GM23338 (cell line): Measurements from ENCODE around the gene SCLT1. TPM values are rescaled to one million over a fixed set of nuclear protein-coding genes. Genes with fewer than 3 reads are reported as not detected.

Source experiments
- ATAC-seq: fragments of 200-7000 bp; cut with Tn5 transposase; 3 replicates; pipeline ENCODE4 v1.9.1; 2020
- DNase-seq: peaks from one replicate; pipeline ENCODE4 v3.0.0-alpha.2; 2015; ENCODE audit warnings: low spot score
- H2AFZ ChIP-seq: fragments of 200-600 bp; sonication (generic); 2 replicates; pipeline ENCODE4 v1.8.0; 2016; ENCODE audit warnings: antibody characterized with exemption, mild to moderate bottlenecking, moderate library complexity
- H3F3A ChIP-seq: fragments of 200-600 bp; sonication (generic); replicated peaks from 2 replicates; pipeline ENCODE4 v1.8.0; 2017; ENCODE audit warnings: antibody characterized with exemption, mixed run types, low read depth
- H3K27ac ChIP-seq: fragments of 200-600 bp; sonication (generic); 2 replicates; pipeline ENCODE4 v1.6.1; 2016; ENCODE audit warnings: low read depth
- H3K27me3 ChIP-seq: fragments of 200-600 bp; sonication (generic); 2 replicates; pipeline ENCODE4 v1.8.0; 2016; ENCODE audit warnings: mild to moderate bottlenecking, mixed run types, moderate library complexity; ENCODE audit not compliant: insufficient read depth
- H3K36me3 ChIP-seq: fragments of 200-600 bp; sonication (generic); 2 replicates; pipeline ENCODE4 v1.8.0; 2016; ENCODE audit warnings: mild to moderate bottlenecking; ENCODE audit not compliant: insufficient read depth
- H3K4me1 ChIP-seq: fragments of 200-600 bp; sonication (generic); 2 replicates; pipeline ENCODE4 v1.8.0; 2016; ENCODE audit warnings: mild to moderate bottlenecking, moderate library complexity; ENCODE audit not compliant: insufficient read depth
- H3K4me2 ChIP-seq: fragments of 200-600 bp; sonication (generic); 2 replicates; pipeline ENCODE4 v1.7.1; 2017; ENCODE audit warnings: mixed run types
- H3K4me3 ChIP-seq: fragments of 200-600 bp; sonication (generic); 2 replicates; pipeline ENCODE4 v1.6.1; 2016; ENCODE audit warnings: mixed run types
- H3K79me2 ChIP-seq: fragments of 200-600 bp; sonication (generic); replicated peaks from 2 replicates; pipeline ENCODE4 v1.8.0; 2017; ENCODE audit warnings: mild to moderate bottlenecking; ENCODE audit not compliant: insufficient read depth
- H3K9me2 ChIP-seq: fragments of 200-600 bp; sonication (generic); 2 replicates; pipeline ENCODE4 v1.8.0; 2017; ENCODE audit not compliant: insufficient read depth
- H4K20me1 ChIP-seq: fragments of 200-600 bp; sonication (generic); replicated peaks from 2 replicates; pipeline ENCODE4 v1.8.0; 2017; ENCODE audit warnings: mild to moderate bottlenecking; ENCODE audit not compliant: insufficient read depth
- H3K27ac Mint-ChIP-seq: 2 replicates; pipeline ENCODE4 v1.8.0; 2020; ENCODE audit warnings: inconsistent platforms, mild to moderate bottlenecking, moderate library complexity, mixed read lengths
- H3K27me3 Mint-ChIP-seq: 3 replicates; pipeline ENCODE4 v1.8.0; 2022; ENCODE audit warnings: low read depth, mild to moderate bottlenecking, moderate library complexity, mixed read lengths, inconsistent platforms; ENCODE audit not compliant: insufficient read depth, poor library complexity
- H3K36me3 Mint-ChIP-seq: 3 replicates; pipeline ENCODE4 v1.8.0; 2021; ENCODE audit warnings: low read depth, mild to moderate bottlenecking, inconsistent platforms, moderate library complexity, mixed read lengths
- H3K4me1 Mint-ChIP-seq: 3 replicates; pipeline ENCODE4 v1.8.0; 2020; ENCODE audit warnings: mild to moderate bottlenecking, inconsistent platforms, mixed read lengths
- H3K4me3 Mint-ChIP-seq: 3 replicates; pipeline ENCODE4 v1.8.0; 2021; ENCODE audit warnings: moderate library complexity, mild to moderate bottlenecking, inconsistent platforms, mixed read lengths
- H3K9me3 Mint-ChIP-seq: 3 replicates; pipeline ENCODE4 v1.8.0; 2020; ENCODE audit warnings: moderate library complexity, mild to moderate bottlenecking, inconsistent platforms, mixed read lengths
- CREB1 ChIP-seq: fragments of 250-450 bp; sonication (Bioruptor Pico); IDR thresholded peaks from 2 replicates; pipeline ENCODE4 v1.5.0; 2020; ENCODE audit warnings: low read depth, mild to moderate bottlenecking, moderate library complexity
- CTCF ChIP-seq, 2 experiments: fragments of 200-600 bp in 1 of 2; sonication (generic) in 1 of 2; conservative IDR thresholded peaks; 2 replicates each; pipeline versions ENCODE4 v1.5.1 to v1.6.1; 2016 to 2017; ENCODE audit warnings: antibody characterized with exemption in 2 of 2, low read depth in 2 of 2, mild to moderate bottlenecking in 2 of 2, moderate library complexity in 1 of 2
- ETS1 ChIP-seq: IDR thresholded peaks from 2 replicates; pipeline ENCODE4 v1.6.1; 2016; ENCODE audit warnings: antibody characterized with exemption
- EZH2phosphoT487 ChIP-seq: fragments of 200-600 bp; sonication (generic); IDR thresholded peaks from one replicate; pipeline ENCODE4 v1.8.1; 2018; ENCODE audit warnings: antibody characterized with exemption; ENCODE audit not compliant: unreplicated experiment
- JUNB ChIP-seq: IDR thresholded peaks from one replicate; pipeline ENCODE4 v1.6.1; 2016; ENCODE audit warnings: antibody characterized with exemption; ENCODE audit not compliant: unreplicated experiment
- NANOG ChIP-seq: IDR thresholded peaks from 2 replicates; pipeline ENCODE4 v1.6.1; 2016; ENCODE audit warnings: antibody characterized with exemption, borderline replicate concordance
- POLR2AphosphoS5 ChIP-seq: IDR thresholded peaks from 2 replicates; pipeline ENCODE4 v1.6.1; 2016; ENCODE audit warnings: antibody characterized with exemption, low read depth
- STAT1 ChIP-seq: IDR thresholded peaks from one replicate; pipeline ENCODE4 v1.6.1; 2016; ENCODE audit warnings: antibody characterized with exemption; ENCODE audit not compliant: unreplicated experiment
- ZNF331 ChIP-seq: fragments of 250-450 bp; sonication (Bioruptor Pico); IDR thresholded peaks from 2 replicates; pipeline ENCODE4 v1.5.0; 2020; ENCODE audit warnings: low read depth, mild to moderate bottlenecking, moderate library complexity
- ZNF462 ChIP-seq: fragments of 250-450 bp; sonication (Bioruptor Pico); IDR thresholded peaks from 2 replicates; pipeline ENCODE4 v1.5.0; 2020; ENCODE audit warnings: mild to moderate bottlenecking, moderate library complexity
- polyA plus RNA-seq: library from polyadenylated mRNA; unstranded; fragments of >200 nt; fragmentation: Nextera tagmentation; extraction: Ambion mirVana; gene quantifications from 2 replicates; pipeline ENCODE4 v1.2.1, GENCODE V29; 2016
- total RNA-seq: library from RNA; depleted of rRNA; stranded (reverse); fragments of >200 nt; shearing (Covaris generic); gene quantifications from 2 replicates; pipeline ENCODE4 v1.2.3, GENCODE V29; 2014

SCLT1 gene
- total and polyA plus RNA-seq, 2 experiments from 2014 or later, result 18.5 to 18.9 TPM

- TF ChIP-seq ETS1 (no peak), ZNF331 (no peak), STAT1 (no peak), NANOG (no peak)
Observed at GRCh38 chr4:129113434-129113833, 20.1 kb upstream of the SCLT1 start (continued).

GRCh38 chr4:129111919-129112318, 18.6 kb upstream of the SCLT1 start:
- Histone ChIP-seq H3K4me2 (no peak overlapping the region), H3K9me2 (peaks cover 13% of the 10 kb centered on the region), H3K79me2 (no peaks in the 10 kb centered on the region), H3K27me3 (no peaks in the 10 kb centered on the region), H2AFZ (no peak overlapping the region), H3K4me1 (peaks cover 13% of the 10 kb centered on the region; the same call in 1 of the 2 replicates), H4K20me1 (no peaks in the 10 kb centered on the region), H3K36me3 (no peaks in the 10 kb centered on the region), H3K27ac (no peak overlapping the region), H3K4me3 (no peak overlapping the region), H3F3A (no peaks in the 10 kb centered on the region)
- H3K4me3 Mint-ChIP-seq, result no peak overlapping the region
- no peaks in the 10 kb centered on the region for H3K36me3 Mint-ChIP-seq
- no peak for DNase-seq
- peaks cover 19% of the 10 kb centered on the region for H3K4me1 Mint-ChIP-seq
- no peaks in the 10 kb centered on the region for H3K27me3 Mint-ChIP-seq
- TF ChIP-seq POLR2AphosphoS5, result no peak
- TF ChIP-seq CTCF (conservative IDR thresholded peaks at IDR 0.05; ENCODE audit: low read depth in 2 of 2), result peak; percentile 13 to 23; a peak in 2 of 4 replicates
- TF ChIP-seq EZH2phosphoT487, result no peak
- no peak for ATAC-seq
- no peaks in the 10 kb centered on the region for H3K9me3 Mint-ChIP-seq
- no peak overlapping the region for H3K27ac Mint-ChIP-seq

GRCh38 chr4:129110931-129111330, 17.6 kb upstream of the SCLT1 start:
- Mint-ChIP-seq H3K27ac (peak overlapping the region; percentile 16; the same call in 1 of the 2 replicates), H3K4me3 (no peak overlapping the region), H3K9me3 (no peaks in the 10 kb centered on the region), H3K27me3 (no peaks in the 10 kb centered on the region), H3K4me1 (peaks cover 19% of the 10 kb centered on the region), H3K36me3 (no peaks in the 10 kb centered on the region)
- Histone ChIP-seq H3K27ac (no peak overlapping the region), H4K20me1 (no peaks in the 10 kb centered on the region), H3K9me2 (peaks cover 13% of the 10 kb centered on the region), H3F3A (no peaks in the 10 kb centered on the region), H3K4me2 (0 out of 2 replicates have a peak overlapping the region, but pooled peaks have one; percentile 7), H3K36me3 (no peaks in the 10 kb centered on the region), H3K27me3 (no peaks in the 10 kb centered on the region), H2AFZ (peak overlapping the region; percentile 67; the same call in 1 of the 2 replicates), H3K79me2 (no peaks in the 10 kb centered on the region), H3K4me1 (peaks cover 13% of the 10 kb centered on the region; the same call in 1 of the 2 replicates), H3K4me3 (no peak overlapping the region)
- no peak for DNase-seq
- peak; percentile 44; the same call in 2 of the 3 replicates for ATAC-seq
- no peak for TF ChIP-seq ZNF331
- TF ChIP-seq ZNF462, result no peak
- no peak for TF ChIP-seq CREB1 (CRISPR knock-in tag)
- TF ChIP-seq JUNB, result no peak
- TF ChIP-seq ETS1, result no peak
